ENCODE data around the gene TOMT.

TOMT gene

GRCh38 chr11:72088076-72088808, 17.5 kb upstream of the TOMT start:
- no peak for DNase-seq (ENCODE audit: low spot score)

- peak; percentile 61 for DNase-seq (ENCODE audit: low spot score)
Observed at GRCh38 chr11:72091292-72091691, 14.4 kb upstream of the TOMT start.

- DNase-seq (ENCODE audit: low spot score), result no peak
Observed at GRCh38 chr11:72098741-72099140, 7.0 kb upstream of the TOMT start.

- no peak for DNase-seq (ENCODE audit: low spot score)
Observed at GRCh38 chr11:72100009-72100408, 5.7 kb upstream of the TOMT start.

GRCh38 chr11:72100462-72100861, 5.3 kb upstream of the TOMT start:
- DNase-seq (ENCODE audit: low spot score), result no peak

GRCh38 chr11:72102162-72102561, 3.6 kb upstream of the TOMT start:
- no peak for DNase-seq (ENCODE audit: low spot score)

GRCh38 chr11:72102631-72102945, 3.1 kb upstream of the TOMT start:
- no peak for DNase-seq (ENCODE audit: low spot score)

- peak; percentile 99 for DNase-seq (ENCODE audit: low spot score)
Observed at GRCh38 chr11:72102946-72103753, 2.6 kb upstream of the TOMT start, which contains the start of gene LAMTOR1. Gene LAMTOR1, minus strand, starts transcription at chr11:72103297. Its CDS starts 73 bp downstream, at chr11:72103224.

GRCh38 chr11:72103754-72104167, 2.0 kb upstream of the TOMT start:
- DNase-seq (ENCODE audit: low spot score), result no peak

GRCh38 chr11:72111300-72112142, 5.8 kb downstream of the TOMT start:
- no peak for DNase-seq (ENCODE audit: low spot score)

GRCh38 chr11:72112143-72112977, 6.6 kb downstream of the TOMT start, which contains the start of gene ANAPC15:
Gene ANAPC15, minus strand, starts transcription at chr11:72112695. Its CDS starts 1,419 bp downstream, at chr11:72111276.
- peak; percentile 99 for DNase-seq (ENCODE audit: low spot score)

GRCh38 chr11:72112978-72113808, 7.5 kb downstream of the TOMT start:
- DNase-seq (ENCODE audit: low spot score), result peak; percentile 22

GRCh38 chr11:72114570-72114969, 8.8 kb downstream of the TOMT start:
- peak; percentile 41 for DNase-seq (ENCODE audit: low spot score)

GRCh38 chr11:72116019-72116755, 10.5 kb downstream of the TOMT start:
- no peak for DNase-seq (ENCODE audit: low spot score)

GRCh38 chr11:72119198-72119597, 13.5 kb downstream of the TOMT start:
- no peak for DNase-seq (ENCODE audit: low spot score)

GRCh38 chr11:72120930-72121329, 15.2 kb downstream of the TOMT start:
- no peak for DNase-seq (ENCODE audit: low spot score)

GRCh38 chr11:72122607-72123006, 16.9 kb downstream of the TOMT start:
- DNase-seq (ENCODE audit: low spot score), result no peak

- DNase-seq (ENCODE audit: low spot score), result no peak
Observed at GRCh38 chr11:72123117-72123653, 17.5 kb downstream of the TOMT start.

GRCh38 chr11:72124046-72124445, 18.3 kb downstream of the TOMT start:
- no peak for DNase-seq (ENCODE audit: low spot score)

- no peak for DNase-seq (ENCODE audit: low spot score)
Observed at GRCh38 chr11:72125956-72126355, 20.2 kb downstream of the TOMT start.
